ENCODE measurements around the gene TAGLN2.

TAGLN2 gene

DNA sequence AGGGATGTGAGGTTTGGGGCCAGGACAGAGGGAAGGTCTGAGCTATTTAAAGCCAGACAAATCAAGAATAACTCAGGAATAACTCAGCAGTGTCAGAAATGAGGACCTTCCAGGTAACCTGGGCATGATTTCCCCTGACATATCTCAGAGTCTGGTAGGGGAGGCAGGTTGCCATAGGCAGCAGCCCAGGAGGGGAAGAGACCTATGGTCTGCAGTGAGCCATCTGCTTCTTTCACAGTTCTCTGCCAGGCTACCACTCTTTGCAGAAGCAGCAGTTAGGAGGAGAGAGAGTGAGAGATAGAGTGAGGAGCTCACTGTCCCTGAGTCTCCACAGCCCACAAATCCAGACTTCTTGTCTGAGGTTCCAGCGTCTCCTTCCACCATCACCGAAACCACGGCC is 56.5 kb downstream of the TAGLN2 start:
- DNase-seq = no peak

Measured in inflammatory macrophage treated with lipopolysaccharide for 4 hours (primary cell).